Measurements from ENCODE around the gene TEKTIP1.

GRCh38 chr19:3530389-3530788, 8.6 kb upstream of the TEKTIP1 start:
- TF ChIP-seq, protein P1, sequence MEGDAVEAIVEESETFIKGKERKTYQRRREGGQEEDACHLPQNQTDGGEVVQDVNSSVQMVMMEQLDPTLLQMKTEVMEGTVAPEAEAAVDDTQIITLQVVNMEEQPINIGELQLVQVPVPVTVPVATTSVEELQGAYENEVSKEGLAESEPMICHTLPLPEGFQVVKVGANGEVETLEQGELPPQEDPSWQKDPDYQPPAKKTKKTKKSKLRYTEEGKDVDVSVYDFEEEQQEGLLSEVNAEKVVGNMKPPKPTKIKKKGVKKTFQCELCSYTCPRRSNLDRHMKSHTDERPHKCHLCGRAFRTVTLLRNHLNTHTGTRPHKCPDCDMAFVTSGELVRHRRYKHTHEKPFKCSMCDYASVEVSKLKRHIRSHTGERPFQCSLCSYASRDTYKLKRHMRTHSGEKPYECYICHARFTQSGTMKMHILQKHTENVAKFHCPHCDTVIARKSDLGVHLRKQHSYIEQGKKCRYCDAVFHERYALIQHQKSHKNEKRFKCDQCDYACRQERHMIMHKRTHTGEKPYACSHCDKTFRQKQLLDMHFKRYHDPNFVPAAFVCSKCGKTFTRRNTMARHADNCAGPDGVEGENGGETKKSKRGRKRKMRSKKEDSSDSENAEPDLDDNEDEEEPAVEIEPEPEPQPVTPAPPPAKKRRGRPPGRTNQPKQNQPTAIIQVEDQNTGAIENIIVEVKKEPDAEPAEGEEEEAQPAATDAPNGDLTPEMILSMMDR (IDR thresholded peaks at IDR 0.05) = no peak
- TF ChIP-seq POLR2A (IDR thresholded peaks at IDR 0.05) = no peak

Measured in uterus (tissue), 2 donors.